ENCODE results near the gene BAG5.
"Not testable (repeated sequence)": the region's sequence is repeated elsewhere in the genome, so short reads cannot be mapped to it uniquely, and the experiment has no call there.

BAG5 gene

DNA sequence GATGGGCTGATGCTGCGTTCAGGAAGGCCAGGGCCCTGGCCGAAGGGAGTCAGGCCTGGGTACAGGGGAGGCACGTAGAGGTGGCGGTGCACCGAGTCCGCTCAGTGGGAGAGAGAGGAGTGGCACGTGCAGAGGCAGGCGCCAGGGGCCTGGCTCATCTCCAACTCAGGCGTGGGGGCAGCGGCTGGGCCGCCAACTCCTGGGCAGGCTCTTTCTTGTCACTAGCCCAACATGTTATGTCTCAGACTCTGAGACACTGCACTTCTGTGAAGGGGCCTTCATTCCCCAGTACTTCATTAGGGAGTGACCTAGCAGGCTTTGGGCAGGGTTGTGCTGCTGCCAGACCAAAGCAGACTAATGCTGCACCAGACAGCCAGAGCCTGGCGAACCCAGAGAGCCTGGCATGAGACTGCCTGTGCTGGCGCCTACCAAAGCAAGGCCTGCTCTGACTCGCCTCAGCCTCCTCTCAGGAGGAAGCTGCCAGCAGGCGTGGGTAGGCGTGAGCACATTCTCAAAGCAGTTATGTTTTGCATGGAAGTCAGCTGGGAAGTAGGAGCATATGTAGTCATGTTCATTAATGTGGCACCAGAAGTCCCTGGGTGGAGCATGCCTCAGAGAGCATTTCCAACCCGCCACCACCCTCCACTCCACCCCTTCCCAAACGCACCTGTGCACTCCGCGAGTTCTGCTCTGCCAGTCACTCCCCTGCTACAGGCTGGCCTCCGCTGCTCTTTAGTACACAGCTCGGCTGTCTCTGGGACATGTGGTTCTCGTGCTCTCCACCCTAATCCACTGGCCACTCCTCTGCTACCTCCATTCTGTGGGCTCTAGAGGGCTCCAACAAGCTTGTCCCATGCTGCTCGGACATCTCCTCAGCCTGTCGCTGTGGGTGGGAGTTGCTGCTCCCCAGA lies 49.5 kb downstream of the BAG5 start:
- peak in 26 of 51 donors; percentile 16 to 92 (median 62) for DNase-seq

DNA sequence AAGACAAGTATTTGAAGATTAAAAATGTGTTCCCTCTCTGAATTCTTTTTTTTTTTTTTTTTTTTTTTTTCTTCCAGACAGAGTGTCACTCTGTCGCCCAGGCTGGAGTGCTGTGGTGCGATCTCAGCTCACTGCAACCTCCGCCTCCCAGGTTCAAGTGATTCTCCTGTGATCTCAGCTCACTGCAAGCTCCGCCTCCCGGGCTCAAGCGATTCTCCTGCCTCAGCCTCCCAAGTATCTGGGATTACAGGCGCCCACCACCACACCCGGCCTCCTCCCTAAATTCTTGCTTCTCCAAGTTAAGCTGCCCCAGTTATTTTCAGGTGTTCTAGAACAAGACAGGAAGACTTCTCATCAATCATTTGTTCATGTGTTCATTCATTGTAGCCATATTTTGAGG lies 50.3 kb downstream of the BAG5 start:
- not testable (repeated sequence) for DNase-seq

DNA sequence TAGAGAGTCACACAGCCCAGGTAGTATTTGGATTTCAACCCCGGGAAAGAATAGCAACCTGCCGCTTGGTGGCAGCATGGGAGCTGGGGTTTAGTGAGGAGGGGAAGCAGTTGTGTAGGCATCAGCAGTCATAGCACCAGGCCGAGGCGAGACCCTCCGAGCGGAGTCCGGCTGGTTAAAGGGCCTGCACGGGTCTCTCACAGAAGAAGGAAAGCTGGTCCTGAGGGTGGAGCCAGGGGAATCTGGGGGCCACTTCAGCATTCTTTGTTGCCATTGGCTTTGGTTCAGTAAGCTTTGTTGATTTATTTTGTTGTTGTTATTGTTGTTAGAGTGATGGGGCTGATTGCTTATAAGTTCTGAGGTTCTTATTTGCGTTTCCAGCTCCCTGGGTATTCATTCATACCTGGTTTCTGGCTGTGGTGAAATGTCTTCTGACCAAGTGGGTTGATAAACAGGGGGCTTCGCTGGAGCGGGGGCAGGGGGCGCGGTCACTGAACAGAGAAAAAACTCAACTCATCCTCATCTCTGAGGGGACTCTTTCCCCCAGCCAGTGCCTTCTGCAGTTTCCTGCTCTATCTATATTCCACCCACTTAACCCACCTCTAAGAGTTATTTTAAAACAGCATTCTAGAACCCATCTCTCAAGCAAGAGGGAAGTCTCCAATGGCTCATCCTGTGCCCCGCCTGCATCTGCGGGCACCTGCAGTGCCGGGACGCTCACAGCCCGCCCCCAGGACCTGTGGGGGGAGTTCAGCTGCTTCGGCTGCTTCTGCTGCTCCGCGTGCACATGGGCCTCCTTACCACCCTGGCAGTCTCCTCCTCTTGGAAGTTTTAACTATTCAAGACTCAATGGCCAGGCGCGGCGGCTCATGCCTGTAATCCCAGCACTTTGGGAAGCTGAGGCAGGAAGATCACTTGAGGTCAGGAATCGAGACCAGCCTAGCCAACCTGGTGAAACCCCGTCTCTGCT lies 51.4 kb downstream of the BAG5 start:
- no peak for DNase-seq

DNA sequence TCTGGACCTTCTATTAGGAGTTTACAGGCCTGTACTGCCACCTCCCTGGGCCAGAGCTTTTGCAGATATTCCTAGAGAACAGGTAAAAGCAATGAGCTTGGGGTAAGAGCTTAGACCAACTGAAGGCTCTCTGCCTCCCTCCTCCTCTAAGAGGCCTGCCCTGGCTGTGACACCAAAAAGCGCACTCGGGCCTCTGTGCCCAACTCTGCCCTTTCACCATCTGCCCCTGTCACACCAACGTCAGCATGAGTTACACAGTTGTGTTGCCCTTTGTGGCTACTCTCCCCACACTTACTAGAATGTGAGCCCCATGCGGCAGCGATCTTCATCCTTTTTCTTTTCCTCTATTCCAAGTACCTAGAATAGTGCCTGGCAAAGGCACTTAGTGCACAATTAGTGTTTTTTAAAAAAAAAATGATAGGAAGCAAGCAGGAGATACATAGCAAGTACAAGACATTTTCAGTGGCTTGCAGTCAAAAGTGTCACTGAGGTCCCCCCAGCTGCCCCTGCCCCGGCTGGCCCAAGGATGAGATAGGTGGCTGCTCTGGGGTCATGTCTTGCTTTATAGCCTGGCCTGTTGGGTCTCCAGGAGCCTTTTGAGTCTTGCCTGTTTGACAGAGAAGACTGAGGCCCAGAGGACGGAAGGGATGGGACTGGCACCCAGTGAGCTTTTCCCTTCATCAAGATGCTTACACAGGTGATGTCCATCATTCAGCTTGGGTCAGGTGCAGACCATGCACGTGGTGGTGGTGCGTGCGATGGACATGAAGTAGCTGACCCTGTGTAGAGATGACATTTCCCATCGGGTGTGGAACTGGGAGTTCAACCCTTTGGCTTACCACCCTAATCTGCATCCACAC lies 52.4 kb downstream of the BAG5 start:
- DNase-seq = no peak

DNA sequence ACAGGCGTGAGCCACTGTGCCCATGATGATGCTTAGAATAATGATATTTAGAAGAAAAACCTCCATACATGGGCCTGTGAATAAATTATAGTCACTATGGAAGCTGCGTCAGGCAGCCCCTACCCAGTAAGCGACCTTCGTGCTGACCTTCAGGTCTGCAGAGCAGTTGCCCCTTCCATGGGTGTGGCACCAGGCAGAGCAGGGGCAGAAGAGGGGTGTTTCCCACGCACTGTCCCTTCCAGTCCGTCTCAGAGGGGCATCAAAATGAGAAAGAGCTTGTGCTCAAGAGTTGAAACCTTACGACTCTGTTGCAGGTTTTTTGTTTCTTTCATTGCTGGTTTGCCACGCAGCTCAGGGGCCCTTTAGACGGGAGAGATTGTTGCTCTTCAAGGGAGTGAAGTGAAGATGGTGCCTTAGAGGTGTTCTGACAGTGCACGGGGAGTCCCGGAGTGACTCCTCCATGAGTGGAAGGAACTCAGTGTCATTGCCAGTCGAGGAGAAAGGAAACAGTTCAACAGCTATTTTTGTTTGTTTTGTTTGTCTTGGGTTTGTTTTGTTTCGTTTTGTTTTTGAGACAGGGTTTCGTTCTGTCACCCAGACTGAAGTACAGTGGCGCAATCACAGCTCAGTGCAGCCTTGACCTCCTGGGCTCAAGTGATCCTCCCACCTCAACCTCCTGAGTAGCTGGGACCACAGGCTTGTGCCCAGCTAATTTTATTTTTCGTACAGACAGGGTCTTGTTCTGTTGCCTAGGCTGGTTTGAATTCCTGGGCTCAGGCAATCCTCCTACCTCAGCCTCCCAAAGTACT lies 53.7 kb downstream of the BAG5 start:
- DNase-seq = no peak

DNA sequence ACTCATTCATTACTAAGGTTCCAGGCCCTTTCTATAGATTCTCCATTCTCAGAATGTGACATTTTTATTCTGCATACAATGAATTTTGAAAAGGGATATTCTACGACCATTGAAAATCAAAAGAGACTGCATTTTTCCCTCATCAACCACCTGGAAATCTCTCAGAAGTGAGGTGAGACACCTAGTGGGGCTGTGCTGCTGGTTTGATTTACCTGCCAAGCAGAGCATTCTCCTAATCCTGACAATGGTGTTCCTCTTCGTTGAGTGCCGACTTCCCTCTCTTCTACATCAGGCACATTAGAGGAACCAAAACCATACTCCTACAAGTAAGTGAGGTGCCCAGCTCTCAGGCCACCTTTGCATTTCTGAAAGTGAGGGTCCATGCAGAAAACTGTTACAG lies 54.7 kb downstream of the BAG5 start:
- DNase-seq = no peak
